NCI-H146 (cell line): ENCODE data around the gene CEND1.

ENCODE experiments used
- DNase-seq: peaks from one replicate; lab custom pipeline; 2025; lab: John Stamatoyannopoulos, UW

CEND1 gene

DNA sequence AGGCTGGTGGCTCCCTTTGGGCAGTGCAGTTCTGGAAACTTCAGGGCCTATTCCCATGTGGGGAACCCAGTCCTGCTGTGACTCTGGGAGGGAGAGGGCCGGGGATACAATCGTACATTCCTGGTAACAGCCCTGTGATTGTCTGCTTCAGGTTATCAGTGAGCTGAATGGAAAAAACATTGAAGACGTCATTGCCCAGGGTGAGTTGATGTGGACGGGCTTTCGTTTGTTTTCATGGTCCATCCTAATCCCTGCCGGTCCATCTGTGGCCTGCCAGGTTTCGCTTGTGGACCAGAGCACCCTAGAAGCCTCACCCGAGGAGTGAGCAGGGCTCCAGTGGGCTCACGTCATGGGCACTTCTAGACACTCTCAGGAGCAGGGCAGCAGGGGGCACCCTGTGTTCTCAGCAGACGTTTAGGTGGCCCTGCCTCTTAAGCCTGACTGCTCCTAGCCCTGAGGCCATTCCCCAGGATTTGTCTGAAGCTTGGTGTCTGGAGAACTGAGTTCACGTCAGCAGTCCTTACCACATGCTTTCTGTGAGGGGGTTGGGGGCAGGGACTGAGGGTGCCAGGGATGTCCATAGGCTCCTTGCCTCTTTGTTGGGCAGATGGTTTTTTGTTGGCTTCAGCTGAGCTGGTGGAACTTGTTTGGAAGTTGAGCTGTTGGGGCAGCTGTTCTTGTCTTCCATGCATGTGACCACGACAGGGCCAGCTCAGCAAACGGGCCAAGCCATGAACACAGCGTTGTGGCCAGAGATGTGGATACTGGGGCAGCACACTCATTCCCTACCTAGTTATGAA is 21.8 kb upstream of the CEND1 start:
- DNase-seq = no peak

DNA sequence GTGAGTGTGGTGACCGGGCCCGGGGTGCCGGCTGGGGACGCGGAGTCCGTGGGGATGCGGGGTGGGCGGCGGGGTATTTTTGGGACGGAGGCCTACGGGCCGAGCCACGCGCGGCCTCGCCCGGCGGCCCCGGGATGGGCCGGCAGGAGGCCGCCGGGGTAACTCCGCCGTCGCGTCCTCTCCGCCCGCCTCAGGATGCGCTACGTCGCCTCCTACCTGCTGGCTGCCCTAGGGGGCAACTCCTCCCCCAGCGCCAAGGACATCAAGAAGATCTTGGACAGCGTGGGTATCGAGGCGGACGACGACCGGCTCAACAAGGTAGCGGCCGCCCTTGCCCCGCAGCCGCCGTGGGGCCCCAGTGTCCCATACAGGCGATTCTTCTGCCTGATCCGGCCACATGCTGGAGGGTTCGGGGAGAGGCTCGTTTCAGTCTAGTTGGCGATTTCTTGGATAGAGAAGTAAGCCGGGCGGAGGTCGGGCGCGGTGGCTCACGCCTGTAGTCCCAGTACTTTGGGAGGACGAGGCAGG is 20.2 kb upstream of the CEND1 start:
- DNase-seq = peak; percentile 31

DNA sequence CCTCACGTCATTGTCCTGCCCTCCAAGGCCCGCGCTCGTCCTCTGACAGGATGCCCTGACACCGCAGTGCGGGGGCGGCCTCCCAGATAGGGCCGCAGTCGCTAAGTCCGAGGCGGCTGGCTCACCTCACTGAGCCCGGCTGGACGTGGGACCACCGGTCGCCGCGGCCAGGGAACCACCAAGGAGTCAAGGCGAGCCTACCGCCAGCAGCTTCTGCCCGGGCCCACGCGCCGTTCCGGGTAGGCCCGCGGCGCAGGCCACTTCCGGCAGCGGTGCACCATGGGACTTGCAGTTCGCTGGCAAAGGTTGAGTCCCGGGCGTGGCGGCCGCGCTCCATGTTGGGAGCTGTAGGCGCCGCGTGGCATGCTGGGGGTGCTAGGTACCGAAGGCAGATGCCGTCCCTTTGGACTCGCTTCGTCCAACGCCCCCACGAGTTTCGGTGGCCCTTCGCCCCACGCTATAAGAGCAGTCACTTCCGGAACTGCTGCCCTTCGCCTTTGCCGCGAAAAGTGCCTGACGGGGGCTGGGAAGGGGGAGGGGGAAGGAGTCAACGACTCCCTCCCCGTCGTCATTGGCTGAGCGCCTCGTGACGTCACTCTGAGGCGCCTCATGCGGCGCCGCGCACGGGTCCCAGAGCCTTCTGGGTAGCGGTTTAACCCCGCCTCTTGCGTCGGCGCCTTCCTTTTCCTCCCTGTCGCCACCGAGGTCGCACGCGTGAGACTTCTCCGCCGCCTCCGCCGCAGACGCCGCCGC is 19.6 kb upstream of the CEND1 start, which contains the start of gene RPLP2:
Gene RPLP2 (plus strand): TSS at position 681 of the 753 bp plus-strand sequence. CDS start 268 bp downstream, outside the sequence.
- peak; percentile 96 for DNase-seq

DNA sequence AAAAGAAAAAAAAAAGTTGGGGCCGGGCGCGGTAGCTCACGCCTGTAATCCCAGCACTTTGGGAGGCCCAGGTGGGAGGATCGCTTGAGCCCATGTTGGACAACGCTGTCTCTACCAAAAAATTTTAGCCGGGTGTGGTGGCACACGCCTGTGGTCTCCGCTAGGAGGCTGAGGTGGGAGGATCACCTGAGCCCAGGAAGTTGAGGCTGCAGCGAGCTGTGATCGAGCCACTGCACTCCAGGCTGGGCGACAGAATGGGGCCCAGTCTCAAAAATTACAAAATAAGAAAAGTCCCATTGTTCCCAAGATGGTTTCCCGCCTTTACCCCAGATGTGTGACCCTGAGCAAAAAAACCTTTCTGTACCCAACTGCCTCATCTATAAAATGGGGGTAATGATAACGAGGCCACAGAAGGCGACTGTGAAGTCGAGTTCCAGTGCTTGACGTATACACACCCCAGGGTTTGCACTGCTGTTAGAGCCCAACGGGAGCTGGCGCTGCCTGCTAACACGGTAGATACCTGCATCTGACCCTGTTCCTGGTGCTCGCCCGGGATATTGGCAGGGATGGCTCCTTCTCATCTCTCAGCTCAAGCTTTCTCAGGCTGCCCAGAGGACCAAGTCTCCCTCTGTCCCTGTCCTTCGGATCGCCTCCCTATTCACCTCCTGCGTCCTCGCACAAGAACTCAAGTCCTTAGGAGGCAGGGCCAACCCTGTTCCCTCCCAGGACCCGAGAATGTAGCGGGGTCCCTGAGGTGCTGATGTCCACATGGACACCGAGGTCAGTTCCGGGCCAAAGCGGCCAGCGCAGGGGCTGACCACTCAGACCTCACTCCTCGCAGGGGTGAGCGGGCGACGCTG is 18.8 kb upstream of the CEND1 start:
- no peak for DNase-seq

DNA sequence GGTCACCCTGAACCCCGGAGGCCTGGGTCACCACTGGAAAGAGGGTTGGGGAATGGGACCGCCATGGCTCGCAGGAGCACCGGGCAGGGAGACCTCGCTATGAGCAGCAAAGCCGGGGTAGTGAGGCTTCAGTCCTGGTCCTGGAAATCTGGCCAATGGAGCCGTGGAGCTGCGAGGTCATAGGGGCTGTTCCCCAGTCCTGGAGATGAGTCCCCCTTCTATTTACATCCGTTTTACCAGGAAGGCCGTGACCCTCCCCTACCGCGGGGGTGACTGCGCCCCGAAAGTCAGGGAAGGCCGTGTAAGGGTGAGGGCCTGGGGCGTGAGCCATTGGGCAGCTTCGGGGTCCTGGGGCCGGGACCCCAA is 14.7 kb upstream of the CEND1 start:
- no peak for DNase-seq

DNA sequence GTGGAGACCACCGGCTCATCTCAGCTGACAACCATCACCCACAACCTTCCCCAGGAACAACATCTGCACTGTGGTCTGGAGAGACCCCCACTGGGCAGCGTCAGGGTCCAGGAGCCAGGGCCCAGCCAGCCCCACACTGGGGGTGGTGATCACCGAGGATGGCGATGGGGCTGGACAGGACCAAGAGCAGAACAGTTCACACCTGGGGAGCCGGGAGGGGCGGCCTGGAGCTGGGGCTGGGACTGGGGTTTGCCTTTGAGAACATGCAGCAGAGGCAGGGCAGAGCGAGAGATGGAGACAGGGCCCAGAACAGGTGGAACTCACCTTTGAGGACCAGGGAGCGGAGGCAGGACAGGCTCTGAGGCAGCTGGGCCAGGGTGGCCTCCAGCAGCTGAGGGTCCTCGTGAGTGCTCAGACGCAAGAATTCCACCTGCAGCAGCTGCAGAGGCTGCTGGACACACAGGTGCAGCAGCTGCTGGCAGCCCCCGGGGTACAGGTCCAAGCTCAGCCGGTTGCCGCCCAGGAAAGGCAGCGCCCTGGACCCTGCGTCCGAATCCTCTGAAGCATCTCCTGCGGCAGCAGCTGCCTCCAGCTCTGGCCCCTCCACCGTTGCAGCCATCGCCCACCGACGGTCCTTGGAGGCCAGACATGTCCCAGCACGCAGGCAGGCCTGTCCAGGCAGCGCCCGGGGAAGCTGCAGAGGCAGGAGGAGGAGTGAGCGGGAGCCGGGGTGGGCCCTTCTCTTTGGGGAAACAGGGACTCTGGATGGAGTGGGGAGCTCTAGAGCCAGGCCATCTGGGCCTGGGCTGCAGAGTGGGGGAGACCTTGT is 14.1 kb upstream of the CEND1 start:
- DNase-seq = peak; percentile 82

DNA sequence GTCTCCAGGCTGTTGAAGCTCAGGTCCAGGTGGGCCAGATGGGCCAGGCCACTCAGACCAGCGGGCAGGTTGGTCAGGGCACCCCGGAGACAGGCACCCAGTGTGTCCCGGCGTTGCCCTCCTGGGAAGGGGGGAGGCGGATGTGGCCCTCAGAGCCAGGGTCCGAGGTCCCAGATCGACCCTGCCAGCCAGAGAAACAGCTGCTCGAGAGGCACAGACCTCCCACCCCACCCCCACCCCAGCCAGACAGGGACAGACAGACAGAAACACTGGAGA is 13.5 kb upstream of the CEND1 start:
- no peak for DNase-seq

DNA sequence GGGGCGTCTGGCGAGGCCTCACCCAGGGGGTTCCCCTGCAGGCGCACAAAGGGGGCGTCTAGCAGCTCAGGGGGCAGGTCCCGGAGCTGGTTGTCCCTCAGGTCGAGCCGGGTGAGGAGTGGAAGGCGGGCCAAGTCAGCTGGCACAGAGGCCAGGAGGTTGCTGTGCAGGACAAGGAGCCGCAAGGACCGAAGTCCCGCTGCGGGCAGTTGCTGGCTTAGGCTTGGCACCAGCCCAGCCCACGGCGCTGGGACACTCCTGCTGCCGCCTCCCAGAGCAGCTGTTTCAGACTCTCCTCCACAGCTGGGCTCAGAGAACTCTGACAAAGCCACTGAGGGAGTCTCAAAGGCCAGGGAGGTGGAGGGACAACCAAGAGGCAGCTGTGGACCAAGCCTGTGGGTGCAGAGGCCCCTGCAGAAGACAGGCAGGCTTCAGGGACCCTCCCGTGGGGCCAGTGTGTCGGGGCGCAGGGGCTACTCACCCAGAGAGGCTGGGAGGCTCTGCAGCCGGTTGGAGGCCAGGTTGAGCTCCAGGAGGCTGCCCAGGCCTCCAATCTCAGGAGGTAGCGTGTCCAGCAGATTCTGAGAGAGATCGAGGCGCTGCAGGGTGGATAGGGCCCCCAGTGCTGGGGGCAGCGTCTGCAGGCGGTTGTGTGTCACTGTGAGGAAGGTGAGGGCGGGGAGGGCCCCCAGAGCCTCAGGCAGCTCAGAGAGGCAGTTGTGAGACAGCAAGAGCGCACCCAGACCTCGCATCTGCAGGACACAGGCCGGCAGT is 13.0 kb upstream of the CEND1 start:
- DNase-seq = no peak

DNA sequence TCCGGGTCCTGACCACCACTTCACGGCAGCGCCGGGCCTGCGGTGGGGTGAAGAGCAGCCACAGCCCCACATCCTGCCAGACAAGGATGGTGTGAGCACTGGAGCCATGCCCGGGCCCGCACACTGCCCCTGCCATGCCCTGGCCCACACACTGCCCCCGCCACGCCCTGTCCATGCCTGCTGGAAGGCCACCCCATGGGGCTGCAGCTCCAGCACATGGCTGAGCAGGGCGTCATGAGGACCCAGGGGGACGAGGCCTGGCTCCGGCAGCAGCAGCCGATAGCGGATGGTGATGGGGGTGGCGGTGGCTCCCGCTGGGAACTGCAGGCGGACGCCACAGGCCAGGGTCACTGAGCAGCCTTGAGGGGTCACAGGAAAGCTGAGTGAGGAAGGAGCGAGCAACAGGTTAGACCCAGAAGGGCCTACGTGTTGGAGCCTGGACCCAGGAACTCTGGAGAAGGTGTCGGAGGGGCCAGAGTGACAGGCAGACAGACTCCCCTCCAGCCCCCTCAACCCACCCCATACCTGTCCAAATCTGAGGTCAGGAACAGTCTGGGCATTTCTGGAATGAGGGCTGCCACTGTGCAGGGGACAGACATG is 12.2 kb upstream of the CEND1 start:
- DNase-seq = no peak

DNA sequence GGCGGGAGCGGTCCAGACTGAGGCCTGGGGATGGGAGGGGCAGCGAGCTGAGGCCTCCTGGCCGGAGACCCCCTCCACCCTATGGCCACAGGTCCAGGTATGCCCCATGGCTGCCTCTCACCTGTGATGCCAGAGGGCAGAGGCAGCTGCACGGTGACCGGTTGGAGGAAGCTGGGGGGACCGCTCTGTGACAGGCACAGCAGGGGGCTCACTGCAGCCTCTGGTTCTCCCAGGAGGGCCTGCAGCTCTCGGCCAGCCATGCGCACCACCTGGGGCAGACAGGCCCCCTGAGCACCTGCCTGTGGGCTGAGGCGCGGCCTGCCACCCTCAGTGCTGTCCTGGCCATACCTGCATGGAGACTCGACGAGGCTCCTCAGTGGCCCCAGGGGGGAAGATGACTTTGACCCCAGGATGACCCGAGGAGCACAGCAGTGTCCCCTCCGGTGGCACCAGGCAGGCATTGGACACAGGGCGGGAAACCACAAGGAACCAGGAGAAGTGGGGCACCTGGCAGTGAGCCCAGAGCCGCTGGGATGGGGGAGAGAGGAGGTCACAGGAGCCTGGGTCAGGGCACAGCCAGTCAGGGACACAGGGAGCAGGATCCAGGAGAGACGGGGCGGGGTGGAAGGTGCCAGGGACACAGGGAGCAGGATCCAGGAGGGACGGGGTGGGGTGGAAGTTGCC is 11.3 kb upstream of the CEND1 start:
- no peak for DNase-seq

DNA sequence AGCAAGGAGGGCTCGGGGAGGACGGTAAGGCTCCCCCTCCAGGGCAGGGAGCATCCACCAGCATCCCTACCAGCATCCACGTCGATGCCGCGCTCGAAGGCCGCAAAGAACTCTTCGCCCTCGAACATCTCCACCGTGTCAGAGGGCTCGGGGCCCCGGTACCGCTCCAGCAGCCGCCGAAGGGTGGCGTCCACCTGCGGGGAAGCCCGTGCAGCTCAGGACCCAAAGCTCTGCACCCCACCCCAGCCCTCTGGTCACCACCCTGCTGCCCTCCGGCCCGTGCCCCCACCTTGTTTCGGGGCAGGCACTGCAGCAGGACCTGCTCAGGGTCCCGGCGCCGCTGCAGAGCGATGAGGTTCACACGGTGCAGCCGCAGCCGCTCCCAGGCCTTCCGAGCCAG is 10.6 kb upstream of the CEND1 start:
- DNase-seq = no peak

DNA sequence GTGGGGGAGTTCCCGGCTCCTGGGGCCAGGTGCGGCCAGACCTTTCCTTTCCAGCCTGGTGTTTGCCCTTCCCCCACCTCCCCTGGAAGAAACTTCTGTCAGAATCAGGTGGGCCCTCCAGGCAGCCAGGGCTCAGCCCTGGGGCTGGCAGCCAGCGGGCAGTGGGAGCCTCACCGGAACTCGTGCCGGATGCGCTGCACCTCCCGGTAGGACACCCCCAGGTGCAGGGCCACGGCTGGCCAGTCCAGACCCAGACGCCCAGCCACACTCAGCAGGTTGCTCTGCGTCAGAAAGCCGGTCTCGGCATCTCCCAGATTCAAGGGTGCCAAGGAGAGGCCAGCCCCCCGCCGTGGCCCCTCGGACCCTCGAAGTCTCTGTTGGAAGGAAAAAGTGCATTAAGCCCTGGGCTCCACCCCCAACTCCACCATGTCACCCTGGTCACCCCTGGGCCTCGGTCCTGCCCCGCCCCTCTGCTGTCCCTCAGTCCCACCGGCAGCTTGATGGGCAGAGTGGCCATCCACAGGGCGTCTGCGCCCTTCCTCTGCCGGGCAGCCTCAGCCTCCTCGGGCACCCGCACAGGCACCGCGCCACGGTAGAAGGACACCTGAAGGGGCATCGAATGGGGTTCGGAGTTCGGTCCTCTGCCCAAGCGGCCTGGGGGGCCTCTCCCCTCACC is 9.9 kb upstream of the CEND1 start:
- no peak for DNase-seq

DNA sequence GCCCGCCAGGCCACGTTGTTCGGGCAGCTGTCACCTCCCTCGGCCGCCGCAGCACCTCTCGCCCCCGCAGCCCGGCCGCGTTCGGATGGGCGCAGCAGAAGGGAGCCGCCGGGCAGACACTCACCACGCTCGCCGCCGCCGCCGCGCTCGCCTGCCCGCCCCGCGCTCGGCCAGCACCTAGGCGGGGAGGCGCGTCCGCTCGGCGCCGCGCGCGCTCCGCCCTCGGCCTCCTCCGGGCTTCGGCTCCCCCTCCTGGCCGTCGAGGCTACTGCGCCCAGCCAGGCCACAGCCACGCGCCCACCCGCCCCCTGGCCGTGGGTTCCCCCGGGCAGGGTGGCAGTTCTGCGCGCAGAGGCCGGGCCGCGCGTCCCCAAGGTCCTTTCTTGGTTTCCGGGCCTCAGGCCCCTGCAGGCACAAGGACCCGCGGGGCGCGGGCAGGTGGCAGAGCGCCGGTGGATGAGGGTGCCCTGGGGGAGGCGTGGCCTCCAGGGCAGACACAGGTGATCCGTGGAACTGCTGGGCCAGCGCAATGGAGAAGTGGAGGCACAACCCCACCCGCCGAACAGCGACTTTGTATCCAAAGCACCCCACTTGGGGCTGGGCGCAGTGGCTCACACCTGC is 8.3 kb upstream of the CEND1 start, which contains the start of gene SLC25A22:
Gene SLC25A22 (minus strand): TSS at position 189 of the 621 bp plus-strand sequence. CDS start 3,275 bp downstream, outside the sequence.
- peak; percentile 76 for DNase-seq

DNA sequence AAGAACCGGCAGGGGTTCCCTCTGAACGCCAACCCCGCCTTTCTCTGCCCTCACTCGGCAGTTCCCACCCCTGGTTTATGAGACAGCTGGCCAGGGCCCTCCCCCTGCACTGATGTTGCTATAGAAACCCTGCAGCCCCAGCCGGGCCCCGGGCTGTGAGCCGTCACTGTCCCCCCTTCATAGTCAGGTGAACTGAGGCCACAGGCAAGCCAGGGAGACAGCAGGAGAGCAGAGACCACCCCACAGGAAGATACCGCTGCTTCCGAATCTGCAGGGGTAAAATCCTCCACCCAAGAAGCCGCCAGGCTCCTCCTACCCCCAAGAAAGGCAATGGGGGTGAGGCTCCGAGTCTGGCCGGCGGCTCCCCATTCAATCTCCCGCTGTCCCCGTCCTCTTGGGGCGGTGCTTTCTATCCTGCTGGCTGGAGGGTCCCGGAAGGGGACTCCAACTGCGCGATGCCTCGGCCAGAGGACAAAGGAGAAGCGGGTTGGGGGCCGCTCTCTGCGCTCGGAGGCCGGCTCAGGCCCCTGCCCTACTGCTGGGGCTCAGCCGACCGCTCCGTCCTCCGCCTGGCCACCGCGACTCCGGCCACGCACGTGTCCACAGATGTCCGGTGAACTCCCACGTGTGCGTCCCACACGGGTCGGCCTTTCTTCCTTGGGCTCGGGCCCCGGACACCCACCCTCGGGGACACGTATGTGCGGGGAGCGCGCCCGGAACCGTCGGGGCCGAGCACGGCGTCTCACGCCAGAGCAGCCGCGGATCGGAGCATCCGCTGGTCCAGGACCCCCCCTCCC is 7.6 kb upstream of the CEND1 start:
- DNase-seq = peak; percentile 91

DNA sequence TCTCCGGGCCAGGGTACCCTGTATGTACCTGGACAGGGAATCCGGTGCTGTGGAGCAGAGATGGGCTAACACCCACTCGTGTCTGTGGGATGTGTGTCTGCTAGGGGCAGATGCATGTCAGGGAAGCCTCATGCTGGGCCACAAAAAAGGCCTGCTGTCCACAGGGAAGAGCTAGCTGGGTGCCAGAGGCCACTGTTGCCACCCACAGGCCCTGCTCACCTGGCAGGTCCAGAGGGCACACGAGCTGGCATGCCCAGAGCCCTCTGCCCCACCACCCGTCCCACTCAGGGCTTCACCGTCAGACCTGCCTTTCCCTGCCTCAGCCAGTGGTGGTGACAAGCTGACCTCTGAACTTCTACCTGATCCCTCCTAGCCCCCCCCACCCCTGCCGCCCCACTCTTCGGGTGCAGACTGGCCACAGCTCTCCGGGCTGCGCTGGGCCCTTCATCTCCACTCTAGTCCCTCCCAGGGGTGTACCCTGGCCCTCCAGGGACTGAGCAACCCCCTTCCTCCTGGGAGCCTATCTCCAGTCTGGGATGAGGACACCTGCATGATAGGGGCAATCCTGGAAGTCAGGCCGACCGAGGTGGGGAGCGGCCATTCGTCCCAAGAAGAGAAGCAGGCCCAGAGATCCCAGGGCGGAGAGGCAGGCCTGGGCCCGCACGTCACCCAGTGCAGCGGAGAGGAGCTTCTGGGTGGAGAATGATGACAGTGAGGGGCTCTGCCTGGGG is 6.8 kb upstream of the CEND1 start:
- no peak for DNase-seq

DNA sequence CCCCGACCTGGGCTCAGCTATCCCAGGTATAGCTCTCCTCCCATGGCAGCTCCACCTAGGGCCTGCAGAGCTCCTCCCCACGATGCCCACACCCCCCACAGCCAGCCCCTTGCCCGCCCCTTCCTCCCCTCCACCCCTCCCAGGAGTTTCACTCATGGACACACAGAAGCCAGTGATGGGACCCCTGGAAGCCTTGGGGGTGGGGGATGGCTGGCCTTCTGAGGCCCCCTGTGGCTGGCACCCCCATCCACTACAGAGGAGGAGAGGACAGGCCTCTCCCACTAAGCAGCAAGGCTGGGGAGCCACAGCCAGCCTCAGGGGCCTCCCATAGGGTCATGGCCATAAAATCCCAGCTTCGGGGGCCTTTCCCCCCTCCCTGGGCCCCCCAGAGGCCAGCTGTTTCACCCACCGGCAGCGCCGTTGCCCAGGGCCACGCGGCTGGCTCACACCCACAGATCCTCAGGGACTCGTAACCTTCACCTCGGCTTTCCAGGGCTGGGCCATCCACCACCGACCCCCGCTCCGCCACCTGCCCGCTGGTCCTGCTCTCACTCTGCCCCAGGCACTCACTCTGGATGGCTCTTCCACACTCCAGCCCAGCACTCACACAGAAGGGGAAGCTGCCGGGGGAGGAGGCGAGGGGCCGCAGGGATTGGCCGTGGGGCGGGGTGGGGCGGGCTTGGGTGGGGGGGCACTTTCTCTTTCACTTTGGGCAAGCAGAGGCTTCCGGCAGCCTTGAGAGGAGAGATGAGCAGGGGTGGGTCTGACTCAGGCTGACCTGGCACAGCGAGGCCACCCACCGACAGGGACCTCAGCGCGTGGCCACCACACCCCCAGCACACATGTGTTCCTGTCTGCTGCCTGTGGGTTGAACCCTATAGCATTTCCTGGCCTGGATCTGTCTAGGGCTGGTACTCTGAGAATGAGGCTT is 6.0 kb upstream of the CEND1 start:
- DNase-seq = no peak
